Ovary (tissue), 9 donors: ENCODE results near the gene RHOBTB1. TPM values are rescaled to one million over a fixed set of nuclear protein-coding genes. Genes with fewer than 3 reads are reported as not detected.
"Not testable (repeated sequence)": the region's sequence is repeated elsewhere in the genome, so short reads cannot be mapped to it uniquely, and the experiment has no call there.

ENCODE experiments used
- DNase-seq, 5 donors: peaks; one replicate each; pipeline ENCODE4 v3.0.0-alpha.2; 2019 to 2020
- H3K27ac ChIP-seq, 2 donors: fragments of 200-600 bp; one replicate each; pipeline versions ENCODE4 v1.5.1 to v1.8.0; 2019 to 2022
- H3K27me3 ChIP-seq: fragments of 200-600 bp; one replicate; pipeline ENCODE4 v1.8.0; 2022
- H3K36me3 ChIP-seq: fragments of 200-600 bp; sonication (generic); one replicate; pipeline ENCODE4 v1.5.1; 2019
- H3K4me1 ChIP-seq: one replicate; pipeline ENCODE4 v1.8.1; 2013; ENCODE audit warnings: mild to moderate bottlenecking, moderate library complexity; ENCODE audit not compliant: insufficient read depth
- H3K4me3 ChIP-seq: fragments of 200-600 bp; sonication (generic); one replicate; pipeline ENCODE4 v1.5.1; 2017
- H3K9me3 ChIP-seq, 2 donors: fragments of 200-600 bp in 1 of 2; sonication (generic) in 1 of 2; one replicate each; pipeline versions ENCODE4 v1.5.1 to v1.8.1; 2013 to 2019; ENCODE audit warnings: mild to moderate bottlenecking in 1 of 2, moderate library complexity in 1 of 2
- CTCF ChIP-seq, 3 donors: fragments of 450-650 bp in 2 of 3; fragments of 200-600 bp in 1 of 3; IDR thresholded peaks; one replicate each; pipeline versions ENCODE4 v1.5.1 to v1.8.0; 2016 to 2022; ENCODE audit warnings: antibody characterized with exemption in 3 of 3, mild to moderate bottlenecking in 1 of 3
- EP300 ChIP-seq: sonication (generic); formaldehyde crosslinking; IDR thresholded peaks from one replicate; pipeline ENCODE4 v1.6.1; 2017; ENCODE audit warnings: antibody characterized with exemption
- POLR2A ChIP-seq: fragments of 450-650 bp; IDR thresholded peaks from one replicate; pipeline ENCODE4 v1.6.1; 2017; ENCODE audit warnings: antibody characterized with exemption, mild to moderate bottlenecking, moderate library complexity
- WGBS, 3 donors: extraction: QIAGEN DNeasy Blood & Tissue Kit in 1 of 3; methylation state at CpG; one replicate each; pipeline versions ENCODE4 v1.1.5 to v1.1.7; 2013 to 2017; 5-methylcytosine and 5-hydroxymethylcytosine counted together
- intact Hi-C, 4 donors: fragments of 100-400 bp; cut with DNase I; formaldehyde crosslinking; loops; one replicate each; pipeline versions ENCODE4 v1.11.0 to v1.15.1; 2022 to 2023
- polyA plus RNA-seq, 2 donors: library from polyadenylated mRNA; stranded (reverse); fragments of 200-250 nt in 1 of 2; fragments of 350-450 nt in 1 of 2; fragmentation: Illumina TruSeq in 1 of 2; extraction: RNeasy Lipid Tissue Mini Kit (QIAGEN cat#74804) in 1 of 2; gene quantifications; one replicate each; pipeline ENCODE4 v1.2.3, GENCODE V29; 2013 to 2014
- total RNA-seq, 7 donors: library from RNA; depleted of rRNA in 2 of 7; stranded (reverse); fragments of >200 nt in 2 of 7; fragmentation: NEBNext Ultra II Directional in 3 of 7; extraction: Animal tissue kit (Norgen Biotek cat#: 25700) in 3 of 7; gene quantifications; one replicate each; pipeline versions ENCODE4 v1.1.0 to v1.2.4, GENCODE V29; 2016 to 2023
- donor health status: DM: no; HTN: no; CAD: no; lungs with moderate emphysema.
- donor health status: DM: no; HTN: no; CAD: no.
- donor health status: Bipolar disorder and iron deficiency.
- donor health status: DM: yes; HTN: yes; CAD: no.
- donor health status: DM: no; HTN: no; CAD: no.
- donor health status: DM: yes; HTN: yes; CAD: no.

Gene RHOBTB1
- total and polyA plus RNA-seq, 9 donors: 5.6 to 23.9 (median 13.0) TPM

- Histone ChIP-seq H3K9me3 (no peaks in the 10 kb centered on the region), H3K4me1 (no peaks in the 10 kb centered on the region), H3K27ac (no peak overlapping the region), H3K4me3 (no peak overlapping the region), H3K27me3 (no peaks in the 10 kb centered on the region), H3K36me3 (no peaks in the 10 kb centered on the region)
- DNase-seq: no peak
- TF ChIP-seq POLR2A (no peak), CTCF (IDR thresholded peaks at IDR 0.05) (no peak), EP300 (no peak)
- intact Hi-C loops: no loop called here
- WGBS, 3 donors: 73 to 87% (median 86%) methylated on average over 3 of the region's 3 CpGs
These were observed 30.6 kb upstream of the RHOBTB1 start for GRCh38 chr10:60974463-60975149.

- intact Hi-C loops: no loop called here
- H3K4me3 ChIP-seq: no peak overlapping the region
- H3K9me3 ChIP-seq: no peaks in the 10 kb centered on the region
- no peaks in the 10 kb centered on the region for H3K36me3 ChIP-seq
- H3K4me1 ChIP-seq: no peaks in the 10 kb centered on the region
- no peak for DNase-seq
- no peak overlapping the region for H3K27ac ChIP-seq
- WGBS, 3 donors: 94 to 97% (median 94%) methylated on average over 2 of the region's 2 CpGs
- H3K27me3 ChIP-seq: no peaks in the 10 kb centered on the region
- no peak for TF ChIP-seq CTCF (IDR thresholded peaks at IDR 0.05)
- TF ChIP-seq EP300: no peak
- TF ChIP-seq POLR2A: no peak
These were observed 29.1 kb upstream of the RHOBTB1 start for GRCh38 chr10:60973086-60973485.

- H3K4me3 ChIP-seq, H3K9me3 ChIP-seq, H3K4me1 ChIP-seq, H3K27ac ChIP-seq, H3K27me3 ChIP-seq, intact Hi-C loops, DNase-seq, H3K36me3 ChIP-seq: not testable (repeated sequence)
- WGBS, 3 donors: 95 to 100% (median 95%) methylated on average over 2 of the region's 2 CpGs
These were observed 28.2 kb upstream of the RHOBTB1 start for GRCh38 chr10:60972181-60972580.

- H3K27ac ChIP-seq: no peak overlapping the region
- no peak for DNase-seq
- 79 to 89% (median 86%) methylated on average over 3 of the region's 3 CpGs for WGBS, 3 donors
- intact Hi-C loops: no loop called here
- no peak overlapping the region for H3K4me3 ChIP-seq
- no peaks in the 10 kb centered on the region for H3K36me3 ChIP-seq
- no peaks in the 10 kb centered on the region for H3K4me1 ChIP-seq
- H3K27me3 ChIP-seq: no peaks in the 10 kb centered on the region
- TF ChIP-seq POLR2A: no peak
- no peak for TF ChIP-seq CTCF (IDR thresholded peaks at IDR 0.05)
- H3K9me3 ChIP-seq: no peaks in the 10 kb centered on the region
These were observed 26.5 kb upstream of the RHOBTB1 start for GRCh38 chr10:60970526-60970925.

GRCh38 chr10:60968504-60968903 is 24.5 kb upstream of the RHOBTB1 start:
- Histone ChIP-seq H3K4me3 (no peak overlapping the region), H3K27me3 (no peaks in the 10 kb centered on the region), H3K36me3 (no peaks in the 10 kb centered on the region), H3K9me3 (no peaks in the 10 kb centered on the region), H3K4me1 (no peaks in the 10 kb centered on the region), H3K27ac (no peak overlapping the region)
- no peak for DNase-seq
- intact Hi-C loops: loop anchor here in 2 of 4 donors (5.0 to 10.0 kb wide), 3 partner anchors 151 to 799 kb away; no protein-coding TSS in a partner anchor
- no peak for TF ChIP-seq POLR2A
- 93 to 97% (median 95%) methylated on average over 3 of the region's 3 CpGs for WGBS, 3 donors
